Ovary (tissue), 9 donors: ENCODE results near the gene DUOXA2. TPM values are rescaled to one million over a fixed set of nuclear protein-coding genes. Genes with fewer than 3 reads are reported as not detected.
"Not testable (repeated sequence)": the region's sequence is repeated elsewhere in the genome, so short reads cannot be mapped to it uniquely, and the experiment has no call there.

ENCODE experiments used
- DNase-seq, 5 donors: peaks; one replicate each; pipeline ENCODE4 v3.0.0-alpha.2; 2019 to 2020
- H3K27ac ChIP-seq, 2 donors: fragments of 200-600 bp; one replicate each; pipeline versions ENCODE4 v1.5.1 to v1.8.0; 2019 to 2022
- H3K27me3 ChIP-seq: fragments of 200-600 bp; one replicate; pipeline ENCODE4 v1.8.0; 2022
- H3K36me3 ChIP-seq: fragments of 200-600 bp; sonication (generic); one replicate; pipeline ENCODE4 v1.5.1; 2019
- H3K4me1 ChIP-seq: one replicate; pipeline ENCODE4 v1.8.1; 2013; ENCODE audit warnings: mild to moderate bottlenecking, moderate library complexity; ENCODE audit not compliant: insufficient read depth
- H3K4me3 ChIP-seq: fragments of 200-600 bp; sonication (generic); one replicate; pipeline ENCODE4 v1.5.1; 2017
- H3K9me3 ChIP-seq, 2 donors: fragments of 200-600 bp in 1 of 2; sonication (generic) in 1 of 2; one replicate each; pipeline versions ENCODE4 v1.5.1 to v1.8.1; 2013 to 2019; ENCODE audit warnings: mild to moderate bottlenecking in 1 of 2, moderate library complexity in 1 of 2
- EP300 ChIP-seq: sonication (generic); formaldehyde crosslinking; IDR thresholded peaks from one replicate; pipeline ENCODE4 v1.6.1; 2017; ENCODE audit warnings: antibody characterized with exemption
- POLR2A ChIP-seq: fragments of 450-650 bp; IDR thresholded peaks from one replicate; pipeline ENCODE4 v1.6.1; 2017; ENCODE audit warnings: antibody characterized with exemption, mild to moderate bottlenecking, moderate library complexity
- WGBS, 3 donors: extraction: QIAGEN DNeasy Blood & Tissue Kit in 1 of 3; methylation state at CpG; one replicate each; pipeline versions ENCODE4 v1.1.5 to v1.1.7; 2013 to 2017; 5-methylcytosine and 5-hydroxymethylcytosine counted together
- intact Hi-C, 4 donors: fragments of 100-400 bp; cut with DNase I; formaldehyde crosslinking; loops; one replicate each; pipeline versions ENCODE4 v1.11.0 to v1.15.1; 2022 to 2023
- polyA plus RNA-seq, 2 donors: library from polyadenylated mRNA; stranded (reverse); fragments of 200-250 nt in 1 of 2; fragments of 350-450 nt in 1 of 2; fragmentation: Illumina TruSeq in 1 of 2; extraction: RNeasy Lipid Tissue Mini Kit (QIAGEN cat#74804) in 1 of 2; gene quantifications; one replicate each; pipeline ENCODE4 v1.2.3, GENCODE V29; 2013 to 2014
- total RNA-seq, 7 donors: library from RNA; depleted of rRNA in 2 of 7; stranded (reverse); fragments of >200 nt in 2 of 7; fragmentation: NEBNext Ultra II Directional in 3 of 7; extraction: Animal tissue kit (Norgen Biotek cat#: 25700) in 3 of 7; gene quantifications; one replicate each; pipeline versions ENCODE4 v1.1.0 to v1.2.4, GENCODE V29; 2016 to 2023
- TF ChIP-seq, protein P1 (sequence below), 3 donors: fragments of 450-650 bp in 2 of 3; fragments of 200-600 bp in 1 of 3; IDR thresholded peaks; one replicate each; pipeline versions ENCODE4 v1.5.1 to v1.8.0; 2016 to 2022; ENCODE audit warnings: antibody characterized with exemption in 3 of 3, mild to moderate bottlenecking in 1 of 3
- donor health status: DM: no; HTN: no; CAD: no; lungs with moderate emphysema.
- donor health status: DM: no; HTN: no; CAD: no.
- donor health status: Bipolar disorder and iron deficiency.
- donor health status: DM: yes; HTN: yes; CAD: no.
- donor health status: DM: no; HTN: no; CAD: no.
- donor health status: DM: yes; HTN: yes; CAD: no.

The DUOXA2 gene
- total and polyA plus RNA-seq, 9 donors = 0.17 to 0.18 TPM; not detected in 7

GRCh38 chr15:45132844-45133560, 18.9 kb downstream of the DUOXA2 start:
- no peaks in the 10 kb centered on the region for H3K9me3 ChIP-seq
- DNase-seq = no peak
- peaks cover 5% of the 10 kb centered on the region for H3K4me1 ChIP-seq
- 61 to 69% (median 67%) methylated on average over 3 of the region's 3 CpGs for WGBS, 3 donors
- no peaks in the 10 kb centered on the region for H3K36me3 ChIP-seq
- H3K4me3 ChIP-seq = no peak overlapping the region
- intact Hi-C loops = no loop called here
- TF ChIP-seq, protein P1, sequence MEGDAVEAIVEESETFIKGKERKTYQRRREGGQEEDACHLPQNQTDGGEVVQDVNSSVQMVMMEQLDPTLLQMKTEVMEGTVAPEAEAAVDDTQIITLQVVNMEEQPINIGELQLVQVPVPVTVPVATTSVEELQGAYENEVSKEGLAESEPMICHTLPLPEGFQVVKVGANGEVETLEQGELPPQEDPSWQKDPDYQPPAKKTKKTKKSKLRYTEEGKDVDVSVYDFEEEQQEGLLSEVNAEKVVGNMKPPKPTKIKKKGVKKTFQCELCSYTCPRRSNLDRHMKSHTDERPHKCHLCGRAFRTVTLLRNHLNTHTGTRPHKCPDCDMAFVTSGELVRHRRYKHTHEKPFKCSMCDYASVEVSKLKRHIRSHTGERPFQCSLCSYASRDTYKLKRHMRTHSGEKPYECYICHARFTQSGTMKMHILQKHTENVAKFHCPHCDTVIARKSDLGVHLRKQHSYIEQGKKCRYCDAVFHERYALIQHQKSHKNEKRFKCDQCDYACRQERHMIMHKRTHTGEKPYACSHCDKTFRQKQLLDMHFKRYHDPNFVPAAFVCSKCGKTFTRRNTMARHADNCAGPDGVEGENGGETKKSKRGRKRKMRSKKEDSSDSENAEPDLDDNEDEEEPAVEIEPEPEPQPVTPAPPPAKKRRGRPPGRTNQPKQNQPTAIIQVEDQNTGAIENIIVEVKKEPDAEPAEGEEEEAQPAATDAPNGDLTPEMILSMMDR (IDR thresholded peaks at IDR 0.05) = no peak
- TF ChIP-seq EP300 (no peak), POLR2A (no peak)
- no peaks in the 10 kb centered on the region for H3K27me3 ChIP-seq
- no peak overlapping the region for H3K27ac ChIP-seq

GRCh38 chr15:45133561-45133920, 19.4 kb downstream of the DUOXA2 start:
- no peaks in the 10 kb centered on the region for H3K36me3 ChIP-seq
- H3K27me3 ChIP-seq = no peaks in the 10 kb centered on the region
- H3K4me3 ChIP-seq = no peak overlapping the region
- intact Hi-C loops = no loop called here
- H3K27ac ChIP-seq = no peak overlapping the region
- TF ChIP-seq, protein P1 (IDR thresholded peaks at IDR 0.05) = no peak
- TF ChIP-seq EP300 (no peak), POLR2A (no peak)
- no peak for DNase-seq
- H3K9me3 ChIP-seq = no peaks in the 10 kb centered on the region
- H3K4me1 ChIP-seq = peaks cover 5% of the 10 kb centered on the region
- WGBS, 3 donors = 62 to 73% (median 71%) methylated on average over 5 of the region's 5 CpGs

DNA sequence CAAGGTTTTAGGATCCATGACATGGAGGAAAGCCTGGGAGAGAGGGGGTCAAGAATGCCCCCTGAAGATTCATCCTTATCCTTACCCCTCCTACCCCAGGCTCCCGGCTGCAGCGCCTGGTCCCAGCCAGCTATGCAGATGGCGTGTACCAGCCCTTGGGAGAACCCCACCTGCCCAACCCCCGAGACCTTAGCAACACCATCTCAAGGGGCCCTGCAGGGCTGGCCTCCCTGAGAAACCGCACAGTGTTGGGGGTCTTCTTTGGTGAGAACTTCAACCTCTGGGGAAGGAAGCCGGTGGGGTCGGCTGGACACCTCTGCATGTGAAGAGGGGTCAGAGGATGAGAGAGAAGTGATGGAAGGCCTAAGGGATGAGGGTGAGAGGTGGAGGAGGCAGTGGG, 19.9 kb downstream of the DUOXA2 start:
- Histone ChIP-seq H3K4me1 (peaks cover 5% of the 10 kb centered on the region), H3K27ac (no peak overlapping the region), H3K36me3 (no peaks in the 10 kb centered on the region), H3K4me3 (no peak overlapping the region), H3K9me3 (no peaks in the 10 kb centered on the region), H3K27me3 (no peaks in the 10 kb centered on the region)
- intact Hi-C loops = no loop called here
- no peak for DNase-seq
- WGBS, 3 donors = 90 to 92% (median 90%) methylated on average over 7 of the region's 7 CpGs
- TF ChIP-seq, protein P1 (IDR thresholded peaks at IDR 0.05) = no peak
- TF ChIP-seq POLR2A (no peak), EP300 (no peak)

DNA sequence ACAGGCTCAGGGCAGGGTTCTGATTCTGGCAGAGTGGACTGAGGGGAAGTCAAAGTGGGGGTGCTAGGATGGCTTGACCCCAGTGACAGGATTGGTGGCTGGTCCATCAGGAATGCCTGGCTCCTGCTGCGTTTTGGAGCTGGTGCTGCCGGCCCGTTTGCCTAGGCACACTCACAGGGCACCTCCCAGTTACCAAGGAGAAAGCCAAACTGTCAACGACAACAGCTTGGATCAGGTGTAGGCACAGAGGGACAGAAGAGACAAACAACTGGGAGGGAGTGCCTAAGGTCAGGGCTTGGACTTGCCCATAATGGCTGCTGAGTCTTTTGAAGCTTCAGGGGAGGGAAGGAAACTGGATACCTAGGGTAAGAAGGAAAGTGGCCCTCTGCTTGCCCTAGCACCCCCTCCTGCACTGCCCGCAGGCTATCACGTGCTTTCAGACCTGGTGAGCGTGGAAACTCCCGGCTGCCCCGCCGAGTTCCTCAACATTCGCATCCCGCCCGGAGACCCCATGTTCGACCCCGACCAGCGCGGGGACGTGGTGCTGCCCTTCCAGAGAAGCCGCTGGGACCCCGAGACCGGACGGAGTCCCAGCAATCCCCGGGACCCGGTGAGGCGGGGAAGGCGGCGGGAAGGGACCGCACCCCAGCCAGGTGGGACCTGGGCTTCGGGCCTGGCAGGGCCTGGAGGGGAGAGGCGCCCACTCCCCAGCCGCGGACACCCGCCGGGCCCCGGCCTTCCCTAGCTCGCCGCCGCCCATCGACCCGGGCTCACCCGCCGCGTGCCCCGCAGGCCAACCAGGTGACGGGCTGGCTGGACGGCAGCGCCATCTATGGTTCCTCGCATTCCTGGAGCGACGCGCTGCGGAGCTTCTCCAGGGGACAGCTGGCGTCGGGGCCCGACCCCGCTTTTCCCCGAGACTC, 20.8 kb downstream of the DUOXA2 start:
- intact Hi-C loops = no loop called here
- TF ChIP-seq EP300 (no peak), POLR2A (no peak)
- TF ChIP-seq, protein P1 (IDR thresholded peaks at IDR 0.05) = no peak
- no peaks in the 10 kb centered on the region for H3K9me3 ChIP-seq
- peaks cover under 1% of the 10 kb centered on the region for H3K4me1 ChIP-seq
- H3K4me3 ChIP-seq = peak overlapping the region; percentile 3
- no peak overlapping the region for H3K27ac ChIP-seq
- WGBS, 3 donors = 5 to 26% (median 12%) methylated on average over 19 to 57 of the region's 57 CpGs
- no peaks in the 10 kb centered on the region for H3K36me3 ChIP-seq
- DNase-seq = no peak
- H3K27me3 ChIP-seq = no peaks in the 10 kb centered on the region

GRCh38 chr15:45135705-45136377, 21.7 kb downstream of the DUOXA2 start:
- H3K4me1 ChIP-seq, H3K9me3 ChIP-seq, intact Hi-C loops, H3K36me3 ChIP-seq, DNase-seq, H3K27ac ChIP-seq, H3K27me3 ChIP-seq, H3K4me3 ChIP-seq: not testable (repeated sequence)
- 1 to 14% (median 9%) methylated on average over 7 to 11 of the region's 37 CpGs for WGBS, 3 donors
